A549 (cell line): ENCODE results near the gene SLC22A2.

Source experiments
- ATOH8 ChIP-seq: fragments of 250-450 bp; sonication (Bioruptor Pico); IDR thresholded peaks from 2 replicates; pipeline ENCODE4 v1.5.0; 2020; ENCODE audit warnings: low read depth, mild to moderate bottlenecking, moderate library complexity
- CTCF ChIP-seq: fragments of >200 bp; sonication (Bioruptor Twin); formaldehyde crosslinking; IDR thresholded peaks from 3 replicates; pipeline ENCODE4 v1.5.1; 2016
- FOSL2 ChIP-seq, 2 experiments: fragments of 450-650 bp in 1 of 2; fragments of >200 bp in 1 of 2; sonication (Bioruptor Twin) in 1 of 2; formaldehyde crosslinking; IDR thresholded peaks; 2 replicates each; pipeline versions ENCODE4 v1.5.0 to v1.6.1; 2016 to 2020; ENCODE audit warnings: mild to moderate bottlenecking in 1 of 2, moderate library complexity in 1 of 2
- JUN ChIP-seq, 2 experiments: fragments of >200 bp; sonication (Bioruptor Twin); formaldehyde crosslinking; IDR thresholded peaks; 2 replicates in 1 of 2; 3 replicates in 1 of 2; pipeline ENCODE4 v1.6.1; 2016 to 2017
- KDM1A ChIP-seq: fragments of 200-600 bp; sonication (generic); IDR thresholded peaks from 2 replicates; pipeline ENCODE4 v1.6.1; 2016; ENCODE audit warnings: low read depth, mild to moderate bottlenecking
- MAZ ChIP-seq: fragments of 150-350 bp; IDR thresholded peaks from 2 replicates; pipeline ENCODE4 v1.6.1; 2014; ENCODE audit warnings: antibody characterized with exemption, low read depth, low read length, borderline replicate concordance
- POLR2A ChIP-seq: IDR thresholded peaks from 2 replicates; pipeline ENCODE4 v1.6.1; 2012; ENCODE audit warnings: mild to moderate bottlenecking, low read length
- POLR2AphosphoS2 ChIP-seq: conservative IDR thresholded peaks from 2 replicates; pipeline ENCODE4 v1.6.1; 2012; ENCODE audit warnings: low read length, improper control_type of control experiment, inconsistent platforms
- REST ChIP-seq: fragments of 200-600 bp; sonication (generic); IDR thresholded peaks from 2 replicates; pipeline ENCODE4 v1.6.1; 2016; ENCODE audit warnings: antibody characterized with exemption, mild to moderate bottlenecking, moderate library complexity
- RFX5 ChIP-seq: fragments of 450-650 bp; IDR thresholded peaks from 2 replicates; pipeline ENCODE4 v1.7.1; 2014; ENCODE audit warnings: antibody characterized with exemption, mild to moderate bottlenecking, moderate library complexity
- USF2 ChIP-seq: fragments of 450-650 bp; IDR thresholded peaks from 2 replicates; pipeline ENCODE4 v1.6.1; 2014; ENCODE audit warnings: antibody characterized with exemption

GRCh38 chr6:160264061-160264612, 5.5 kb upstream of the SLC22A2 start:
- TF ChIP-seq FOSL2 (IDR thresholded peaks at IDR 0.05) = no peak
- TF ChIP-seq FOSL2 (CRISPR knock-in tag; IDR thresholded peaks at IDR 0.05) = no peak
- no peak for TF ChIP-seq JUN (IDR thresholded peaks at IDR 0.05)
- no peak for TF ChIP-seq USF2
- no peak for TF ChIP-seq CTCF
- TF ChIP-seq REST = no peak
- TF ChIP-seq POLR2A = no peak
- no peak for TF ChIP-seq ATOH8 (CRISPR knock-in tag)
- TF ChIP-seq MAZ = no peak
- TF ChIP-seq RFX5 = no peak
- TF ChIP-seq KDM1A = no peak
- no peak for TF ChIP-seq POLR2AphosphoS2
